ENCODE data around the gene STRN. TPM values are rescaled to one million over a fixed set of nuclear protein-coding genes. Genes with fewer than 3 reads are reported as not detected.

Gene STRN
- total and polyA plus RNA-seq, 9 of the 15 experiments (the other 6 are each of a cell fraction or from before 2014, with no cell fraction given), result 1.3 to 31.2 (median 20.0) TPM

DNA sequence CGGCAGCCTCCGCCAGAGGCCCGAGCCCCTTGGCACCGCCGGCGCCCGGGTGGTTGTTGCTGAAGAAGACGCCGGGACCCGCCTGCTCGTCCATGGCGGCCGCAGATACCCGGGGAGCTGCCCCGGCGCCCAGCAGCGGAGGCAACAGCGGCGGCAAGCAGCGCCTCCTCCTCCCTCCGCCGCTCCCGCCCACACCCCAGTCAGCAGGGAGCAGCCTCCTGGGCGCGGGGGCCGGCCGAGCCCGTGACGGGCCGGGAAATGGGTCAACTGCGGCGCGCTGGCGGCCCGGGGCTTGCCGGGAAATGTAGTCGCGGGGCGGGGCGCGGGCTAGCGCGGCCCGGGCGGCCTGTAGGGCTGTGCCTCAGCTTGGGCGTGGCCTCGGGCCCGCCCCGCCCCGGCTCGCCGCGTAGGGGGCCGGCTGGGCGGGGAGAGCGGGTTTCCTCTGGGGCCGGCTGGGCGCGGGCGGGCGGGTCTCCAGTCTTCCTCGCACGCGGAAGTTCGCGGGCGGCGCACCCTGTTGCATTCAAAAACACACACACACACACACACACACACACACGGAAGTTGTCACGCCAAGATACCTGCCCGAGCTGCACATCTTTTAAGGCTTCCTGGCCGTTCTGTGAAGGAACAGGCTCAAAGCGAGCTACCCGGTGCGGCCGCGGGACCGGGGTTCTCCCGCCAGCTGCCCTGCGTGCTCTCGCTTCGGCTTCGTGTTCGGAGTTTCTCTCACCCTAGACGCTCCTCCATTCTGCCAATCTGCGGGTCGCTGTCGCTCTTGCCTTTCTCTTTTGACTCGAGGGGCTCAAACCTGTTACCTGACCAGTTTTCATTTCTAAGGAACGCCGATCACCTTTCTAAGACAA is at the start of gene STRN (continued):
- TF ChIP-seq, protein P1, sequence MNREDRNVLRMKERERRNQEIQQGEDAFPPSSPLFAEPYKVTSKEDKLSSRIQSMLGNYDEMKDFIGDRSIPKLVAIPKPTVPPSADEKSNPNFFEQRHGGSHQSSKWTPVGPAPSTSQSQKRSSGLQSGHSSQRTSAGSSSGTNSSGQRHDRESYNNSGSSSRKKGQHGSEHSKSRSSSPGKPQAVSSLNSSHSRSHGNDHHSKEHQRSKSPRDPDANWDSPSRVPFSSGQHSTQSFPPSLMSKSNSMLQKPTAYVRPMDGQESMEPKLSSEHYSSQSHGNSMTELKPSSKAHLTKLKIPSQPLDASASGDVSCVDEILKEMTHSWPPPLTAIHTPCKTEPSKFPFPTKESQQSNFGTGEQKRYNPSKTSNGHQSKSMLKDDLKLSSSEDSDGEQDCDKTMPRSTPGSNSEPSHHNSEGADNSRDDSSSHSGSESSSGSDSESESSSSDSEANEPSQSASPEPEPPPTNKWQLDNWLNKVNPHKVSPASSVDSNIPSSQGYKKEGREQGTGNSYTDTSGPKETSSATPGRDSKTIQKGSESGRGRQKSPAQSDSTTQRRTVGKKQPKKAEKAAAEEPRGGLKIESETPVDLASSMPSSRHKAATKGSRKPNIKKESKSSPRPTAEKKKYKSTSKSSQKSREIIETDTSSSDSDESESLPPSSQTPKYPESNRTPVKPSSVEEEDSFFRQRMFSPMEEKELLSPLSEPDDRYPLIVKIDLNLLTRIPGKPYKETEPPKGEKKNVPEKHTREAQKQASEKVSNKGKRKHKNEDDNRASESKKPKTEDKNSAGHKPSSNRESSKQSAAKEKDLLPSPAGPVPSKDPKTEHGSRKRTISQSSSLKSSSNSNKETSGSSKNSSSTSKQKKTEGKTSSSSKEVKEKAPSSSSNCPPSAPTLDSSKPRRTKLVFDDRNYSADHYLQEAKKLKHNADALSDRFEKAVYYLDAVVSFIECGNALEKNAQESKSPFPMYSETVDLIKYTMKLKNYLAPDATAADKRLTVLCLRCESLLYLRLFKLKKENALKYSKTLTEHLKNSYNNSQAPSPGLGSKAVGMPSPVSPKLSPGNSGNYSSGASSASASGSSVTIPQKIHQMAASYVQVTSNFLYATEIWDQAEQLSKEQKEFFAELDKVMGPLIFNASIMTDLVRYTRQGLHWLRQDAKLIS (CRISPR knock-in tag; IDR thresholded peaks at IDR 0.05), result peak; percentile 17; the same call in 1 of the 2 replicates
- TF ChIP-seq ZKSCAN3 (CRISPR knock-in tag; IDR thresholded peaks at IDR 0.05), result no peak
- no peak for TF ChIP-seq CCAR2 (IDR thresholded peaks at IDR 0.05; ENCODE audit: low read depth, low read length)
- 0 out of 2 replicates have a peak, but pooled peaks have one; percentile 5 for TF ChIP-seq KAT7 (CRISPR knock-in tag; IDR thresholded peaks at IDR 0.05; ENCODE audit: borderline replicate concordance)
- no peak for TF ChIP-seq ZNF175 (CRISPR knock-in tag; IDR thresholded peaks at IDR 0.05; ENCODE audit: low read depth)
- TF ChIP-seq NFIC (IDR thresholded peaks at IDR 0.05), result peak; percentile 39
- TF ChIP-seq JUND (IDR thresholded peaks at IDR 0.05; ENCODE audit: borderline replicate concordance, low read depth, low read length), result peak; percentile 56
- TF ChIP-seq JUND (tag; IDR thresholded peaks at IDR 0.05; ENCODE audit: borderline replicate concordance, low read depth, low read length), result no peak
- no peak for TF ChIP-seq NFYB (IDR thresholded peaks at IDR 0.05; ENCODE audit: extremely low read depth, insufficient read length)
- no peak for TF ChIP-seq NR2C1 (IDR thresholded peaks at IDR 0.05)
- TF ChIP-seq NR2C1 (tag; IDR thresholded peaks at IDR 0.05), result peak; percentile 30; the same call in 1 of the 2 replicates
- TF ChIP-seq BRD4 (IDR thresholded peaks at IDR 0.05), result no peak
- peak; percentile 49; the same call in 1 of the 2 replicates for TF ChIP-seq GTF2F1 (IDR thresholded peaks at IDR 0.05; ENCODE audit: low read depth, low read length)
- no peak for TF ChIP-seq MECOM (CRISPR knock-in tag; IDR thresholded peaks at IDR 0.05)
- no peak for TF ChIP-seq KLF10 (CRISPR knock-in tag; IDR thresholded peaks at IDR 0.05)
- no peak for TF ChIP-seq ADNP (tag; IDR thresholded peaks at IDR 0.05)
- TF ChIP-seq, protein P2, sequence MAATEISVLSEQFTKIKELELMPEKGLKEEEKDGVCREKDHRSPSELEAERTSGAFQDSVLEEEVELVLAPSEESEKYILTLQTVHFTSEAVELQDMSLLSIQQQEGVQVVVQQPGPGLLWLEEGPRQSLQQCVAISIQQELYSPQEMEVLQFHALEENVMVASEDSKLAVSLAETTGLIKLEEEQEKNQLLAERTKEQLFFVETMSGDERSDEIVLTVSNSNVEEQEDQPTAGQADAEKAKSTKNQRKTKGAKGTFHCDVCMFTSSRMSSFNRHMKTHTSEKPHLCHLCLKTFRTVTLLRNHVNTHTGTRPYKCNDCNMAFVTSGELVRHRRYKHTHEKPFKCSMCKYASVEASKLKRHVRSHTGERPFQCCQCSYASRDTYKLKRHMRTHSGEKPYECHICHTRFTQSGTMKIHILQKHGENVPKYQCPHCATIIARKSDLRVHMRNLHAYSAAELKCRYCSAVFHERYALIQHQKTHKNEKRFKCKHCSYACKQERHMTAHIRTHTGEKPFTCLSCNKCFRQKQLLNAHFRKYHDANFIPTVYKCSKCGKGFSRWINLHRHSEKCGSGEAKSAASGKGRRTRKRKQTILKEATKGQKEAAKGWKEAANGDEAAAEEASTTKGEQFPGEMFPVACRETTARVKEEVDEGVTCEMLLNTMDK (IDR thresholded peaks at IDR 0.05; ENCODE audit: borderline replicate concordance, insufficient read depth, low read depth, low read length, poor library complexity, severe bottlenecking), result no peak
- no peak for TF ChIP-seq ETS2 (tag; IDR thresholded peaks at IDR 0.05; ENCODE audit: borderline replicate concordance, poor library complexity, severe bottlenecking)
- TF ChIP-seq ZBTB5 (IDR thresholded peaks at IDR 0.05), result peak; percentile 69; the same call in 1 of the 2 replicates

Measured in K562 (cell line).